PC-9 (cell line): ENCODE data around the gene CDC23.

ENCODE experiments used
- EZH2 ChIP-seq: fragments of 200-600 bp; sonication (generic); IDR thresholded peaks from 2 replicates; pipeline ENCODE4 v1.8.0; 2017; ENCODE audit warnings: antibody characterized with exemption, low read depth
- TF ChIP-seq, protein P1 (sequence below): fragments of 200-600 bp; sonication (generic); conservative IDR thresholded peaks from 2 replicates; pipeline ENCODE4 v1.6.1; 2017; ENCODE audit warnings: mixed run types, antibody characterized with exemption, mild to moderate bottlenecking, moderate library complexity

DNA sequence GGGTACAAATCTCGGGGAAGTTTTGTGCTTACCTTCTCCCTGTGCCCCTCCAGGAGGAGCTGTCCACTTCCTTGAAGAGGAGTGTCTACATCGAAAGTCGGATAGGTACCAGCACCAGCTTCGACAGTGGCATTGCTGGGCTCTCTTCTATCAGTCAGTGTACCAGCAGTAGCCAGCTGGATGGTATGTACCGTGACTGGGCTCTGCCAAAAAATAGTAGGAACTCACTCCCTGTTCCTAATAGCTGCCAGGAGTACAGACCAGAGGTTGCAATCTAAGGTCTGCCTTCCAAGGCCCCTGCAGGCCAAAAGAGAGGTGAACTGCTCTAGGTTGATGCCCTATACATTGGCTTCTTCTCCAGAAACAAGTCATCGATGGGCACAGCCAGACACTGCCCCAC, 30.3 kb downstream of the CDC23 start:
- TF ChIP-seq, protein P1, sequence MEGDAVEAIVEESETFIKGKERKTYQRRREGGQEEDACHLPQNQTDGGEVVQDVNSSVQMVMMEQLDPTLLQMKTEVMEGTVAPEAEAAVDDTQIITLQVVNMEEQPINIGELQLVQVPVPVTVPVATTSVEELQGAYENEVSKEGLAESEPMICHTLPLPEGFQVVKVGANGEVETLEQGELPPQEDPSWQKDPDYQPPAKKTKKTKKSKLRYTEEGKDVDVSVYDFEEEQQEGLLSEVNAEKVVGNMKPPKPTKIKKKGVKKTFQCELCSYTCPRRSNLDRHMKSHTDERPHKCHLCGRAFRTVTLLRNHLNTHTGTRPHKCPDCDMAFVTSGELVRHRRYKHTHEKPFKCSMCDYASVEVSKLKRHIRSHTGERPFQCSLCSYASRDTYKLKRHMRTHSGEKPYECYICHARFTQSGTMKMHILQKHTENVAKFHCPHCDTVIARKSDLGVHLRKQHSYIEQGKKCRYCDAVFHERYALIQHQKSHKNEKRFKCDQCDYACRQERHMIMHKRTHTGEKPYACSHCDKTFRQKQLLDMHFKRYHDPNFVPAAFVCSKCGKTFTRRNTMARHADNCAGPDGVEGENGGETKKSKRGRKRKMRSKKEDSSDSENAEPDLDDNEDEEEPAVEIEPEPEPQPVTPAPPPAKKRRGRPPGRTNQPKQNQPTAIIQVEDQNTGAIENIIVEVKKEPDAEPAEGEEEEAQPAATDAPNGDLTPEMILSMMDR: no peak
- TF ChIP-seq EZH2: no peak
